HepG2 (cell line): Measurements from ENCODE around the gene CDK5RAP1. TPM values are rescaled to one million over a fixed set of nuclear protein-coding genes. Genes with fewer than 3 reads are reported as not detected.
A peak's percentile ranks its signal among the peaks of the same experiment; 100 is the strongest.

Source experiments
- CBX2 ChIP-seq, 2 experiments: fragments of 200-600 bp in 1 of 2; sonication (generic); formaldehyde crosslinking in 1 of 2; IDR thresholded peaks; 2 replicates each; pipeline versions ENCODE4 v1.7.0 to v1.8.1; 2018 to 2022; ENCODE audit warnings: low read depth in 2 of 2, low read length in 1 of 2, mild to moderate bottlenecking in 1 of 2, missing genetic modification reagents in 1 of 2
- FOXM1 ChIP-seq: sonication (generic); formaldehyde crosslinking; IDR thresholded peaks from 2 replicates; pipeline ENCODE4 v1.5.0; 2020; ENCODE audit warnings: missing genetic modification reagents
- MTF2 ChIP-seq: sonication (generic); formaldehyde crosslinking; IDR thresholded peaks from 2 replicates; pipeline ENCODE4 v1.5.0; 2020; ENCODE audit warnings: missing genetic modification reagents, borderline replicate concordance
- NFYC ChIP-seq: IDR thresholded peaks from 2 replicates; pipeline ENCODE4 v1.6.1; 2016; ENCODE audit warnings: missing genetic modification reagents, missing compliant biosample characterization
- NR3C1 ChIP-seq: sonication (generic); formaldehyde crosslinking; IDR thresholded peaks from 2 replicates; pipeline ENCODE4 v1.4.0; 2020; ENCODE audit warnings: missing genetic modification reagents
- YEATS4 ChIP-seq: sonication (generic); formaldehyde crosslinking; IDR thresholded peaks from 2 replicates; pipeline ENCODE4 v1.4.0; 2020; ENCODE audit warnings: missing genetic modification reagents, borderline replicate concordance
- ZFX ChIP-seq: sonication (generic); formaldehyde crosslinking; IDR thresholded peaks from 2 replicates; pipeline ENCODE4 v1.4.0; 2020; ENCODE audit warnings: mild to moderate bottlenecking, low read depth, missing genetic modification reagents, moderate library complexity
- ZNF10 ChIP-seq: sonication (generic); formaldehyde crosslinking; IDR thresholded peaks from 2 replicates; pipeline ENCODE4 v1.4.0; 2020; ENCODE audit warnings: mild to moderate bottlenecking, low read depth, missing genetic modification reagents, borderline replicate concordance
- ZNF101 ChIP-seq: sonication (generic); formaldehyde crosslinking; IDR thresholded peaks from 2 replicates; pipeline ENCODE4 v1.4.0; 2020; ENCODE audit warnings: mild to moderate bottlenecking, low read depth, missing genetic modification reagents, borderline replicate concordance
- ZNF253 ChIP-seq: sonication (generic); formaldehyde crosslinking; IDR thresholded peaks from 2 replicates; pipeline ENCODE4 v1.8.0; 2022; ENCODE audit warnings: mild to moderate bottlenecking, missing genetic modification reagents, borderline replicate concordance
- ZNF572 ChIP-seq: sonication (generic); formaldehyde crosslinking; IDR thresholded peaks from 2 replicates; pipeline ENCODE4 v1.5.1; 2020; ENCODE audit warnings: mild to moderate bottlenecking, missing genetic modification reagents
- ZNF670 ChIP-seq: sonication (generic); formaldehyde crosslinking; IDR thresholded peaks from 2 replicates; pipeline ENCODE4 v1.8.0; 2022; ENCODE audit warnings: mild to moderate bottlenecking, missing genetic modification reagents, borderline replicate concordance
- polyA plus RNA-seq, 8 experiments: library from polyadenylated mRNA; depleted of rRNA in 3 of 8; stranded (reverse) in 7 of 8; unstranded in 1 of 8; fragments of >200 nt; fragmentation: Illumina TruSeq in 4 of 8; extraction: Trizol in 4 of 8; gene quantifications; 2 replicates each; pipeline versions ENCODE4 v1.2.1 to v1.2.3, GENCODE V29; 2011 to 2016; ENCODE audit warnings: low read depth in 4 of 8, missing spikeins in 1 of 8, mixed read lengths in 1 of 8; ENCODE audit not compliant: insufficient read depth in 1 of 8
- total RNA-seq, 5 experiments: library from RNA; depleted of rRNA; stranded (reverse); fragments of >200 nt; fragmentation: Illumina TruSeq; extraction: Trizol; gene quantifications; 2 replicates each; pipeline ENCODE4 v1.2.3, GENCODE V29; 2016; ENCODE audit warnings: low read depth in 1 of 5
- TF ChIP-seq, protein P1 (sequence below): sonication (generic); formaldehyde crosslinking; conservative IDR thresholded peaks from 2 replicates; pipeline ENCODE4 v1.8.0; 2022; ENCODE audit warnings: missing genetic modification reagents
- TF ChIP-seq, protein P2 (sequence below): sonication (generic); formaldehyde crosslinking; IDR thresholded peaks from 2 replicates; pipeline ENCODE4 v1.8.1; 2023; ENCODE audit warnings: mild to moderate bottlenecking, inconsistent platforms, moderate library complexity, missing genetic modification reagents, borderline replicate concordance
- TF ChIP-seq, protein P3 (sequence below): sonication (generic); formaldehyde crosslinking; IDR thresholded peaks from 2 replicates; pipeline ENCODE4 v1.9.0; 2021; ENCODE audit warnings: missing genetic modification reagents, borderline replicate concordance
- TF ChIP-seq, protein P4 (sequence below): sonication (generic); formaldehyde crosslinking; IDR thresholded peaks from 2 replicates; pipeline ENCODE4 v1.5.0; 2020; ENCODE audit warnings: missing genetic modification reagents

Gene CDK5RAP1
- total and polyA plus RNA-seq, 2 of the 13 experiments (the other 11 are each of a cell fraction or from before 2014, with no cell fraction given) = 53.6 to 98.2 TPM

DNA sequence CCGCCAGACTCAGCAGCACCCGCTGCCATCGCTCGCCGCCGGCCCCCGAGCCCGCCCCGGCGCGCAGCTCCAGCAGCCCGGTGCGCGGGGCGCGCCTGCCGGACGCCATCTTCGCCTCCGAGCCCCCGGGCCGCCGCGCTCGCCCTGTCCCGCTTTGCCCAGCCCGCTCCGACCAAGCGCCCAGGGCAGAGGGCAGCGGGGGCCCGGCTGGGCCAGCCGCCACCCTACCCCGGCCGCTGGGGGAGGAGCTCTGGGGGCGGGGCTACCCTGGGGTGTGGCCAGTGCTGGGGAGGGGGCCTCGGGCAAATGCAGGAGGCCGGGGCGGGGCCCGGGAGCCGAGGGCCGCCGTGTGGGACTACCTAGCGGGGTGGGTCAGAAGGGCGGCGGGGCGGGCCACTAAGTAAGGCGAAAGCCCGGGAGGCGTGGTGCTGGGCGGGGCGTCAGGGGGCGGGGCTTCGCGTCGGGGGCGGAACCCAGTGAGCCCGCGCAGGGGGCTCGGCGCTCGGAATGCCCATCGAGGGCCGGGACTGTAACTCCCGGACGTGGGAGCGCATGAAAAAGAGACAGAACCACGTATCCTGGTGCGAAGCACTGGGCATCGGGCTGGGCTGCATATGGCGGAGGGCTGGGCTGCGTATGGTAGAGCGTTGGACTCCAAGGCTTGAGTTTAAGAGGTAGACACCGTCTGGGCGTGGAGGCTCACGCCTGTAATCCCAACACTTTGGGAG lies 42.4 kb upstream of the CDK5RAP1 start, which contains the start of gene SNTA1 (continued):
- TF ChIP-seq, protein P1, sequence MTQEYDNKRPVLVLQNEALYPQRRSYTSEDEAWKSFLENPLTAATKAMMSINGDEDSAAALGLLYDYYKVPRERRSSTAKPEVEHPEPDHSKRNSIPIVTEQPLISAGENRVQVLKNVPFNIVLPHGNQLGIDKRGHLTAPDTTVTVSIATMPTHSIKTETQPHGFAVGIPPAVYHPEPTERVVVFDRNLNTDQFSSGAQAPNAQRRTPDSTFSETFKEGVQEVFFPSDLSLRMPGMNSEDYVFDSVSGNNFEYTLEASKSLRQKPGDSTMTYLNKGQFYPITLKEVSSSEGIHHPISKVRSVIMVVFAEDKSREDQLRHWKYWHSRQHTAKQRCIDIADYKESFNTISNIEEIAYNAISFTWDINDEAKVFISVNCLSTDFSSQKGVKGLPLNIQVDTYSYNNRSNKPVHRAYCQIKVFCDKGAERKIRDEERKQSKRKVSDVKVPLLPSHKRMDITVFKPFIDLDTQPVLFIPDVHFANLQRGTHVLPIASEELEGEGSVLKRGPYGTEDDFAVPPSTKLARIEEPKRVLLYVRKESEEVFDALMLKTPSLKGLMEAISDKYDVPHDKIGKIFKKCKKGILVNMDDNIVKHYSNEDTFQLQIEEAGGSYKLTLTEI (CRISPR knock-in tag) = no peak
- TF ChIP-seq NFYC (CRISPR knock-in tag) (no peak), ZNF10 (CRISPR knock-in tag) (no peak), ZNF101 (CRISPR knock-in tag) (no peak), ZNF670 (no peak), NR3C1 (CRISPR knock-in tag) (no peak), MTF2 (no peak), ZNF572 (CRISPR knock-in tag) (0 out of 2 replicates have a peak, but pooled peaks have one; percentile 66), ZFX (peak; percentile 60), CBX2 (IDR thresholded peaks at IDR 0.05; ENCODE audit: low read depth, low read length) (no peak), CBX2 (CRISPR knock-in tag; IDR thresholded peaks at IDR 0.05; ENCODE audit: low read depth) (no peak), YEATS4 (no peak), FOXM1 (CRISPR knock-in tag) (no peak), ZNF253 (CRISPR knock-in tag) (0 out of 2 replicates have a peak, but pooled peaks have one; percentile 46)
- TF ChIP-seq, protein P2, sequence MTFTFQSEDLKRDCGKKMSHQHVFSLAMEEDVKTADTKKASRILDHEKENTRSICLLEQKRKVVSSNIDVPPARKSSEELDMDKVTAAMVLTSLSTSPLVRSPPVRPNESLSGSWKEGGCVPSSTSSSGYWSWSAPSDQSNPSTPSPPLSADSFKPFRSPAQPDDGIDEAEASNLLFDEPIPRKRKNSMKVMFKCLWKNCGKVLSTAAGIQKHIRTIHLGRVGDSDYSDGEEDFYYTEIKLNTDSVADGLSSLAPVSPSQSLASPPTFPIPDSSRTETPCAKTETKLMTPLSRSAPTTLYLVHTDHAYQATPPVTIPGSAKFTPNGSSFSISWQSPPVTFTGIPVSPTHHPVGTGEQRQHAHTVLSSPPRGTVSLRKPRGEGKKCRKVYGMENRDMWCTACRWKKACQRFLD (CRISPR knock-in tag) = 0 out of 2 replicates have a peak, but pooled peaks have one; percentile 57
- TF ChIP-seq, protein P3, sequence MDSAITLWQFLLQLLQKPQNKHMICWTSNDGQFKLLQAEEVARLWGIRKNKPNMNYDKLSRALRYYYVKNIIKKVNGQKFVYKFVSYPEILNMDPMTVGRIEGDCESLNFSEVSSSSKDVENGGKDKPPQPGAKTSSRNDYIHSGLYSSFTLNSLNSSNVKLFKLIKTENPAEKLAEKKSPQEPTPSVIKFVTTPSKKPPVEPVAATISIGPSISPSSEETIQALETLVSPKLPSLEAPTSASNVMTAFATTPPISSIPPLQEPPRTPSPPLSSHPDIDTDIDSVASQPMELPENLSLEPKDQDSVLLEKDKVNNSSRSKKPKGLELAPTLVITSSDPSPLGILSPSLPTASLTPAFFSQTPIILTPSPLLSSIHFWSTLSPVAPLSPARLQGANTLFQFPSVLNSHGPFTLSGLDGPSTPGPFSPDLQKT (CRISPR knock-in tag) = no peak
- TF ChIP-seq, protein P4, sequence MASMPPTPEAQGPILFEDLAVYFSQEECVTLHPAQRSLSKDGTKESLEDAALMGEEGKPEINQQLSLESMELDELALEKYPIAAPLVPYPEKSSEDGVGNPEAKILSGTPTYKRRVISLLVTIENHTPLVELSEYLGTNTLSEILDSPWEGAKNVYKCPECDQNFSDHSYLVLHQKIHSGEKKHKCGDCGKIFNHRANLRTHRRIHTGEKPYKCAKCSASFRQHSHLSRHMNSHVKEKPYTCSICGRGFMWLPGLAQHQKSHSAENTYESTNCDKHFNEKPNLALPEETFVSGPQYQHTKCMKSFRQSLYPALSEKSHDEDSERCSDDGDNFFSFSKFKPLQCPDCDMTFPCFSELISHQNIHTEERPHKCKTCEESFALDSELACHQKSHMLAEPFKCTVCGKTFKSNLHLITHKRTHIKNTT (CRISPR knock-in tag) = no peak
